ENCODE results near the gene TSSK6.

The TSSK6 gene

DNA sequence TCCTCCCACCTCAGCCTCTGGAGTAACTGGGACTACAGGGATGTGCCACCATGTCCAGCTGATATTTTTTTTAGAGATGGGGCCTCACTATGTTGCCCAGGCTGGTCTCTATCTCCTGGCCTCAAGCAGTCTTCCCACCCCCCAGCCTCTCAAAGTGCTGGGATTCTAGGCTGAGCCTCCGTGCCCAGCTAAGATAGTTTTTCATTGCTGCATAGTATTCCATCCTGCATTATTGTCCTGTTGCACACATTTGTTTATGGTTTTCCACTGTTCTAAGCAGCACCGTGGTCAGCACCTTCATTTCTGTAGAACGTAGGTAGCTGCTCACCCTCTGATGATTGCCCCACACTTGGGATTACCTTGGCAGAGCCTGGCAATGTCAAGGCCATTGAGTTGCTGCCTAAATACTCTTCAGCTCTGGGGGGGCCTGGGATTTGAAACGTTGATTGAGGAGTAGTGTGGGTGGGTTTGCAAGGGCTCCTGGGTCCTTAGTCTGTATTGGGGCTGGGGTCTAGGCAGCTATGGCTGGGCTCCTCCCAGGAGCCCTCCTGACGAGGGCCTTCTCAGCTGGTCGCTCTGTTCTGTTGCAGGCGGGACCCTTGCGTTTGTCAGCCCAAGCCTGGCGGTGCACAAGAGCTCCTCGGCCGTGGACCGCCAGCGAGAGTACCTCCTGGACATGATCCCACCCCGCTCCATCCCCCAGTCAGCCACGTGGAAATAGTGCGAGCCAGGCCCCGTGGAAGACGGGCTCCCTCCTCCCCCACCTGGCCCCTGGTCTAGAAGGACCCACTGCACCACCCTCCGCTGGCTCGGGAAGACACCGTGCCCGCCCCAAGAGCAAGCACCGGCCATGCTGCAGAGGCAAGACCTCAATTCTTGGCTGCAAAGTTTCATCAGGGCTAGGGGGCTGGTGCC, 10.3 kb downstream of the TSSK6 start:
- no peak for DNase-seq

DNA sequence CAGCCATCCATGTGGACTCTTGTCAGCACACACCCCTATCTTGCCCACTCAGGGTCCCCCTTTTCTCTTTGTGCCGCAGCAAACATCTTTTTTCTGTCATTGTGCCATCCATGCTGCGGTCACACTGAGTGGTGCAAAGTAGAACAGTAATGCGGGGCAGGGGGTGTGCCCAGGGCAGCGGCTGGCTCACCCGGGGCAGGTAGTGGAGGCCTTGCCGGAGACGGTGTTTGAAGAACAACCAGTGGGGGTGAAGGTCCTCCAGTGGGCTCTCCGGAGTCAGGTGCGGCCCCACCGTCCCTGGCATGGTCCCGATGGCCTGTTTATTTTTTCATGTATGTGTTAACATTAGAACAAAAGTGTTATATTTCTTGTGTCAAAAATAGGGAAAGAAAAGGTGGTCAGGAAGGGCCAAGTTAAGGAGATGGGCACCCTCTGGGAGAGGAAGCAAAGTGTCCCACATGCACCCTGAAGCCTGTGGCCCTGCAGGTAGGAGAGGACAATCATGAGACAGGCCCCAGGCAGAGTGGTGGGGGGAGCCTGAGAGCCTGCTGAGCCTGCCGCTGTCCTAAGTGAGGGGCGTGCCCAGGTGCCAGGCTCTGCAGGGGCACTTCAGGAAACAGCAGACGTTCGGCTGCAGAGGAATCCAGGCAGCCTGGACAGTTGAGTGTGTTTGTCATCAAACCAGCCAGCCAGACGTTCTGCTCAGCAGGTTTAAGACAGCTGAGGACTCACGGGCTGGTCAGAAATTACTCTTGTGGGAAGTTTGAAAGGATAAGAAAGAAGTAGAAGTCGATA, 12.3 kb downstream of the TSSK6 start:
- no peak for DNase-seq

DNA sequence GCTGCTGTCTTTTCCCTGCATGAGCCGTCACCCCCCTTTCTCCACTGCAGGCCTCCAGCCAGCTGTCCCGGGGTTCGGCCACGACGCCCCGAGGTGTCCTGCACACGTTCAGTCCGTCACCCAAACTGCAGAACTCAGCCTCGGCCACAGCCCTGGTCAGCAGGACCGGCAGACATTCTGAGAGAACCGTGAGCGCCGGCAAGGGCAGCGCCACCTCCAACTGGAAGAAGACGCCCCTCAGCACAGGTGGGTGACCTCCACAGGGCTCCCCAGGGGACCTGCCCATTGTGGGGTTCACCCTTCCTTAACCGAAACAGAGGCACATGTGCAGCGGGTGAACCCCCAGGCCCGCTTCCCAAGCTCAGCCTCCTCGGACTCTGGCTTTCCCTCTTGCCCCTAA, 13.1 kb downstream of the TSSK6 start:
- no peak for DNase-seq

DNA sequence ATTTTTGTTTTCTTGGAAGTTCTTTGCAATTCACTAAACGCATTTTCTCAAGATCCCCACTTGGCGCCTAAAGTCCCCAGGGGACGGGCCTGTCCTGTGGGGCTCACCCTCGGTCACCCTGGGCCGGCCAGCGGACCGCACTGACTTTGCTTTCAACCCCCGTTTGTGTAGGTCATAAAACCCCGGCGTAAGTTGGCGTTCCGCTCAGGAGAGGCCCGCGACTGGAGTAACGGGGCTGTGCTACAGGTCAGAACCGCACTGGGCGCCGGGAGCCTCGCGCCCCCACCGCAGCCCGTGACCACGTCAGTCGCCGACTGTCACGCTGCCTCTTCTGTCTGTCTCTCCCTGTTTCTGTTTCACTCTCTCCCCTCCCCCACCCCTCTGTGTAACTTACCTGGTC, 13.6 kb downstream of the TSSK6 start:
- no peak for DNase-seq

DNA sequence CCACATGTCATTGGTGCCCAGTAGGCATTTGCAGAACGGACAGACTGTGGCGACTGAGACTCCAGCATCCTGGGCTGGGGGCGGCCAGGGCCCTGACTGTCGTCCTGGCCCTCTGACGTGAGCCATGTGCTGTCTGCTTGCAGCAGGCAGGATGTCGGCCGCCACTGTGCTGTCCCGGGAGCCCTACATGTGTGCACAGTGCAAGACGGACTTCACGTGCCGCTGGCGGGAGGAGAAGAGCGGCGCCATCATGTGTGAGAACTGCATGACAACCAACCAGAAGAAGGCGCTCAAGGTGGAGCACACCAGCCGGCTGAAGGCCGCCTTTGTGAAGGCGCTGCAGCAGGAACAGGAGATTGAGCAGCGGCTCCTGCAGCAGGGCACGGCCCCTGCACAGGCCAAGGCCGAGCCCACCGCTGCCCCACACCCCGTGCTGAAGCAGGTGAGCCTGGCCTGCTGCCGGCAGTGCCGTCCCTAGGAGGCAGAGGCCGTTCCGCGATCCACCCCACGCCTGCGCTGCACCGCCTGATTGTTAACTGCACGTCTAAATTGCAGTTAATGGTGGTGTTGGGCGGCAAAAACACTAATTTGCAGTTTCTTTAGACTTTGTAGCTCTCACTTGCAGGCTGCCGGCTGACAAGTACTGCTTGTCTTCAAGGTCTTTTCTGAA, 14.2 kb downstream of the TSSK6 start:
- DNase-seq, result no peak

DNA sequence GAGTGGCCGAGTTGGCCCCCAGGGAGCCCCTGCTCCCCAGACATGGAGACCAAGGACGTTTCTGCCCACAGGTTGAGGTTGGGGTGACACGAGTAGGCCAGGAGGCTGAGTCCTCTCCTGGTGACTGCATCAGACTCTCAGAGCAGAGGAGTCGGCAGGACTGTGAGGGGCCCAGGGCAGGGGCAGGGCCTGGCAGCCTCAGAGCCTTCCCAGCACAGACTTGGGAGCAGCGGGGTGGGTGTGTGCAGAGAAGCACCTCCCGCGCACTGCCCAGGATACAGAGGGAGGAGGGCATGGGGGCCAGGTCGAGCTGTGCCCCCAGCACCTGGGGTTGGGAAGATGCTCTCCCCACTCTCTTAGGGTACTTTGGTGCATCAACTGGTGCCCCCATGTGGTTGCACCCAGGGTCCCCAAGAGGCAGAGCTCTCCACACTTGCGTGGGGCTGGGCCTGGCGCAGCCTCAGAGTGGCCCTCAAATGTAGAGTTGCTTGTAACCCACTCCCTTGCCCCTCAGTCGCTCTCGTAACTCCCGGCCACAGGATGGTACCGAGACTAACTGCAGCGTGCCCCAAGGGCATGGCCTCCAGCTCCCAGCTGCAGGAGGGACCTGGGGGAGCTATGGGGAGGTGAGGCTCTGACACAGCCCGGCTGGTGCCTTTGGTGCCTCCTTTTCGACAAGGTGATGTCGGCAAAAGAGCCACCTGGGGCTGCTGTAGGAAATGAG, 15.9 kb downstream of the TSSK6 start:
- DNase-seq, result no peak

DNA sequence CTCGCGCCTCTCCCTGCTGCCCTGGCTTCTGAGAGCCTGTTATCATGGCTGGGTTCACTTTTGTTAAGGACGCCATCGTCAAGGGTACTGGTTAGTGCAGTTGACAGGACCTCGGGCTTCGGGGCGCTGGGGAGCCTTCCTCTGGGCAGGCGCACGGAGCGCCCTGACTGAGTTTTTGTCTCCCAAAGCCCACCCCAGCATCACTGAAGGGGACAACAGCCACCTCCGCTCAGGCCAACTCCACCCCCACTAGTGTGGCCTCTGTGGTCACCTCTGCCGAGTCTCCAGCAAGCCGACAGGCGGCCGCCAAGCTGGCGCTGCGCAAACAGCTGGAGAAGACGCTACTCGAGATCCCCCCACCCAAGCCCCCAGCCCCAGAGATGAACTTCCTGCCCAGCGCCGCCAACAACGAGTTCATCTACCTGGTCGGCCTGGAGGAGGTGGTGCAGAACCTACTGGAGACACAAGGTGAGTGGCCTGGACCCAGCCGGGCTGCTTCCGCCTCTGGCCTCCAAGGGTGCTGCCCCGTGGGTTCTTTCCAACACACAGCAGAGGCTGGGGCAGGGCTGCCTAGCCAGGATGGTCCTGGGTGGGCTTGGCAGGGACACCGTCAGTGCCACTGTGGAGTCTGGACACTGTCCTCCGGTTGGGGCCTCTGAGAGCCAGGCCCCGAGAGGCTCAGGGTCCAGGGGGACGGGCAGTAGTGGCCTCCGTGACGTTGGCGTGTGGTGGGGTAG, 16.9 kb downstream of the TSSK6 start:
- DNase-seq, result no peak

DNA sequence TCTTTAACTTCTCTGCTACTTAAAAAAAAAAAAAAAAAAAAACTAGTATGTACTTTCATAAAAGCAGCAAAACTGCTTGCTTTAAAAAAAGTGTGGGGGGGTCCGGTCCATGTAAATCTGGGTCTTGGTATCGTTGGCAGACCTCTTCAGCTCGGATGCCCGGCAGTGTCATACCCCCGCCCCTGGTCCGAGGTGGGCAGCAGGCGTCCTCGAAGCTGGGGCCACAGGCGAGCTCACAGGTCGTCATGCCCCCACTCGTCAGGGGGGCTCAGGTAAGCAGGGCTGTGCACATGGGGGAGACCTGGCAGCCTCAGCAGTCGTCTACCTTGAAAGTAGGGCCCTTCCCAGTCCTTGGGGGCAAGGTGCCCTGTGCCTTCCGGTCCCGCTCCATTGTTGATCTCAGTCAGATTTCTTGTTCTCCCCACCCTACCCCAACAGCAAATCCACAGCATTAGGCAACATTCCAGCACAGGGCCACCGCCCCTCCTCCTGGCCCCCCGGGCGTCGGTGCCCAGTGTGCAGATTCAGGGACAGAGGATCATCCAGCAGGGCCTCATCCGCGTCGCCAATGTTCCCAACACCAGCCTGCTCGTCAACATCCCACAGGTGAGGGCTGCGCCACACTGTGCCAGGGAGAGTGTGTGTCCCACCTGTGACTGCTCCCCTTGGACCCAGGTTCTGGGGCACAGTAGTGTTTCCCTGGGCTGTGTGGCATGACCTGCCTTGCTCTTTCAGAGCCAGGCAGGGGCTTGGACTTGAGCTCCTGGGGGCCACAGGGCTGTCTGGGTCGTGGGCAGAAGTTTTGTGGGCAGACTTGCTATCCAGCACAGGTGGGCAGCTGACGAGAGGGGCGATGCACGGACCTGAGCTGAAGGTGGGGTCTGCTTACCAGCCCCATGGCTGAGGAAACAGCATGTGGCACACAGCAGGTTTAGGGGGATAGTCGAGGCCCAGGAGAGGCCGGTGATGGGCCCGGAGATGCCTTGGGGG, 19.4 kb downstream of the TSSK6 start:
- no peak for DNase-seq

DNA sequence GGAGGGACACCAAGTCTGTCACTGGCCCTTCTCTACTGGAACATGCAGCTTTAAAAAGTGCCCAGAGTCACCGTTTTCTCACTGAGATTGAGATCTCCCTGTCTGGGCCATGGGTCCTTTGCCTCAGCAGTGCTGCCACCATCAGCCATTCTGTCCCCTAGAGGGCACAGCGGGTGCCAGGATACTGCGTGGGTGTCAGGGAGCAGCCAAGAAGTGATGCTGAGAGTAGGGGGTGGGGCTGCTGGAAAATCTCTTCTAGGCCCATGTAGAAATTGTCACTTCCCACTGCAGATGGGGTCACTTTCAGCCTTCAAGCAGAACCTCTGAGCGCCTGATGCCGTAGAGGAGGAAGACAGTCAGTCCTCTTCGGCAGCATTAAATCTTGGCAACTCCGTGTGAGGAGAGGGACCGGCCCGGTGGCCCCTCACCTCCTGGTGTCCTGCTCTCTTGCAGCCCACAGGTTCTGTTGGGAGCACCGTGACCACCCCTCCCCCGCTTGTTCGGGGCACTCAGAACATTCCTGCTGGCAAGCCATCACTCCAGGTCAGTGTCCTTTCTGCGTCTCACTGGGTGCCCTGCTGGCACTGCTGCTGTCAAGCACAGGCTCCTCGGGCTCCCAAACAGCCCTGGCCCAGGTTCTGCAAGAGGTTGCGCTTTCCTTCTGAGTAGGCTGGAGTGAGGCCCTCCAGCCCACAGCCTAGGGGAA, 21.4 kb downstream of the TSSK6 start:
- no peak for DNase-seq

DNA sequence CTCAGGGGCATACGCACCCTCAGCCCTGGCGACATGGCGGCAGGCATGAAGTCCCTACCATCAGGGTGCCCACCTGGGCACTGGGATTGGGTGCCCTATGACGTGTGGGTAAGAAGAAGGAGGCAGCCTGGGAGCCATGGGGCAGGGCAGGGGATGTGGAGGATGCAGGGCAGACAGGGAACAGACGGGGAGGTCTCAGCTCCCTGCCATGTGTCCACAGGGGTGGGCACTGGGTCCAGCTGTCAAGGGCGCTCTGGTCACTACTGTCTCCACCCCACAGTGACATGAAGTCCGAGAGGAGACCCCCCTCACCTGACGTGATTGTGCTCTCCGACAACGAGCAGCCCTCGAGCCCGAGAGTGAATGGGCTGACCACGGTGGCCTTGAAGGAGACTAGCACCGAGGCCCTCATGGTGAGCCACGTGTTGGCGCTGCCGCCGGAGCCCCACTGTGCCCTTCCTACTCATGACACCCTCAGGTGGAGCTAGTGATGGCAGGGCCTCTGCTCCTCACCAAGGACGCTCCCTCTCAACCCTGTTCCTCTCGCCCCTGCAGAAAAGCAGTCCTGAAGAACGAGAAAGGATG, 23.2 kb downstream of the TSSK6 start:
- DNase-seq, result no peak

DNA sequence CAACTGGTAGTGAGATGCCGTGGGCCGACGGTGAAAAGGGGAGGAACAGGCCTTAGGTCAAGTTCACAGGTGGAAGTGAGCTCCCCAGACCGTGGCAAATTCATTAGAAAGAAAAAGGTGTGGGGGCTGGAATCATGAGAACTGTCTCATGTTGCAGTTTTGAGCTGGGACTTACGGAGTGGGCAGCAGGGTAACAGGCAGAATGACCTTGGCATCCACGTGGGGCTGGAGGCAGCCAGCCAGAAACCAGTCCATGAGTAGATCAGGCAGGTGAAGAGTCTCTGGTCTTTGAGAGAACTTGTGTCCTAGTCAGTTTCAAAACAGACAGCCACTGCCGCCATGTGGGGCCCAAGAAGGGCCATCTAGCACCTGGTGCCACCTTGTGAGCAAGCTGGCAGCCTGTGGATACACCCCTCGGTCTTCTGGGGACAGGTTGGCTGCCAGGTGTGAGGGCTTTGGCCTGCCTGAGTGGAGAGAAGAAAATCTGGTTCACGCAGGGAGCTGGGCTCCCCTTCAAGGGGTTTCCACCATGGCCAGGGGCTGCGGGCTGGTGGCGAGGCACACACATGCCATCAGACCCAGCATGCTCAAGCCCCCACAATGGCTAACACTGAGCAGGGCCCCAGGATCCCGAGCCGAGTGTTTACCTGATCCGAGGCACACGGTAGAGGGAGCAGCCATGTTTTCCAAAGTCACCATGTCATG, 23.9 kb downstream of the TSSK6 start:
- DNase-seq, result no peak

DNA sequence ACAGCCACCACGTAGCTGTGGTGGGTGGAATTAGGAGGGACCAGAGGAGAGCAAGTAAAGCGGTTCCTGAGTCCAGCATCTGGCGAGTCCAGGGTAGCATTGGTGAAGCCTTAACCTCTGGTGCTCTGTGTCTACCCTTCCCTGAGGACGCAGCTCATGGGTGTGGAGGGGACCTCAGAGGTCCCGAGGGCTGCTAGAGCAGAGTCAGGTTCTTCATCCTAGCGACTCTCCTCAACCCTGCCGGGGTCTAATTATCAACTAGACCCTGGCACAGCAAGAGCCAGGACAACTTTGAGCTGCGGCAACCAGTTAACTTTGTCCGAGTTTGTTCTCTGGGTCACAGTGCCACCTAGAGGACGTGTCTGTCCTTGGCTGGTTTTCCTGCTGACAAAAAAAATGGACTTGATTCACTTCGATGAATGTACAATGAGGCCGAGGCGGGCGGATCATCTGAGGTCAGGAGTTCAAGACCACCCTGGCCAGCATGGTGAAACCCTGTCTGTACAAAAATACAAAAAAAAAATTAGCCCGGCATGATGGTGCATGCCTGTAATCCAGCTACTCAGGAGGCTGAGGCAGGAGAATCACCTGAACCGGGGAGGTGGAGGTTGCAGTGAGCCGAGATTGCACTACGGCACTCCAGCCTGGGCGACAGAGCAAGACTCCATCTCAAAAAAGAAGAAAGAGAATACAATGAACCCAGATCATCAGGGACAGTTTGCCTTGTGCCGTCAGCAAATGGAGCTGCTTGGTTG, 25.0 kb downstream of the TSSK6 start:
- DNase-seq, result peak; percentile 78

DNA sequence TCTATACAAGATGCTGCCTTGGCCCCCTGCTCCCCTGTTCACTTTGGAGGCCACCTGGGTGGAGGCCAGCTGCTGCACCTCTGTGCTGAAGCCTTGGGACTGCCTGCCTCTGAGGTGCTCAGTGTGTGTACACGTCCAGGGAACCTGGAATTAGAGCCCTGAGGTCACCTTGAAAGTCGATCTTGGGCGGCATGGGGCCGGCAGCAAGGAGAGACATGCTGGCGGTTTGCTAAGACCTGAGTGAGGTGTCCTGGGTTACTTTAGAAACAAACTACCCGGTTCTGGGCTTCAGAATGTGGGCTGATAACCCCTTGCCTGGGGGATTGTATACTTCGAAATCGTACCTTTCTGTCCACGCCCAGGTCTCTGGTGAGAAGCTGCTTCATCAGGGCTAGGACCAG, 25.5 kb downstream of the TSSK6 start:
- DNase-seq, result no peak

DNA sequence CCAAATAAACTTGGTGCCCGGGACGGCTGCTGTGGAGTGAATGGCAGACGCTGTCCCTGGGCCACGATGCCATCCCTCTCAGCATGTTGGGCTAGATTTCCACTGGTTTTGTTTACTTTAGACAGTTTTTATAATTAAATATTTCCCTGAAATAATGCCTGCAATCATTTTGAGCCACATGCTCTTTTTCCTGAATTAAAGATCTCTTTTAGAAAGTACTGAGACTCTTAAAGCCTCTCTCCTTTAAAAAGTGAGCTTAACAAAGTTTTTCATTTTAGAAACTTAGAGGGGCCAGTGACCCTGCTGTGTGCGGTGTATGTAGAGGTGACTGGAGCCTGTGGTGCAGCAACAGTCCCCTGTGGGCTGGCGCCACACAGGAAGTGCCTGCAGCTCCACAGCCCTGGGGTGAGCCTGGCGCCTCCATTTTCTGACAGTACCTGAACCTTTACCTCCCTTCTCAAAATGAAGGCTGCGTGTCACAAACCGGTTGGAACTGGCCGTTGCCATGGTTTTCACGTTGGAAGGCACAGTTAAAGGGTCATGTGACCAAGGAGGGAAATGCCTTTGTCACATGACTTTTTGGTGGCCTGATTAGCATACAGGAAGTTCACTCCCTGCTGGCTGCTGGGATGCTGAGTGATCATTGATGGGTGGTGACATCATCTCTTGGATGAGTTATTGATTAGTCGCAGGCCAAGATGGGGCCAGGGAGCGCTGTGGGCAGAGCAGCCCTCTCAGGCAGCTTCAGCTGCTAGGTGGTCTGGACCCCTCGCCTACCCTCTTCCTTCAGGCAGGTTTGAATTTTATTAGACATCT, 26.3 kb downstream of the TSSK6 start:
- peak; percentile 72 for DNase-seq

DNA sequence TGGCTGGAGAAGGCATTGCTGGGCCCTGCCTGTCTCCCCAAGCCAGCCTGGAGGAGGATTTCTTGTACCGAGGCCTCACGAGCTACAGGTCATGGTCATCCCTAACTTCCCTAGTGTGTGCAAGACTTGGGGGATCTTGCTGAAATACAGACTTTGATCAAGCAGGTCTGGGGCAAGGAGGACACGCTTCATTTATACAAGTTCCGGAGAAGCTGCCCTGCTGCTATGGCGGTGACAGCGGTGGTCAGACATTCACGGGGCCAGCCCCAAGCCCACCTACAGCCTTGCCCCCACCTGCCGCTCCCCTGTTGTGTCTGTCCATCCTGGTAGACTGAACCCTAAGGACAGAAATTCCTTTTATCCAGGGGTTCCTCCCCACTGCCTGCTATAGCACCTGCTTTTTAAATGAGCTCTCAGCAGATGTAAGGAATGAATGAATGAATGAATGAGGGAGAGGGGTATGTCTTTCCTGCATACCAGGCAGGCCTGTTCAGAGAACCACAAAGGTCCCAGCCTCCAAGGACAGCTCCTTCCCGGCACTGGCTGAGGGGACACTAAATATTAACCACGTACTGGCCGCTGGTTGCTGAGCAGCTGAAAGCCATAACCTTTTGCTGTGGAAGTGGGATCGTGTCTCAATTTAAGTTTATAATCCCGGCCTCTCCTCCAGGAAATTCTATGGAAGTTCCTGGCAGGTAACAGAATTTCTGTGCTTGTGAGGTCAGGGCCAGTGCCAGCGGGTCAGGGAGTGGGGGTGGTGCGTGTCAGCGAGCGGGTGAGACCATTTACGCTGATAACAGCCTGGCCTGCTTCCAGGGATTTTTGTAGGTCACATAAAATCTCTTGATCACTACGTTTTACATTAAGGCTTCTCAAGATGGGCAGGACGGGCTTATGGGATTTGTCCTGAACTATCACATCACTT, 27.1 kb downstream of the TSSK6 start:
- peak; percentile 63 for DNase-seq

Measured in right kidney (tissue), 1 donor.